Measurements from ENCODE around the gene TMEM37.
"Not testable (repeated sequence)": the region's sequence is repeated elsewhere in the genome, so short reads cannot be mapped to it uniquely, and the experiment has no call there.

Gene TMEM37

GRCh38 chr2:119431155-119431975, at the start of gene TMEM37:
Gene TMEM37 (plus strand): TSS chr2:119431854. CDS start chr2:119431904, 50 bp downstream.
- peak; percentile 35 for DNase-seq (ENCODE audit: low read depth, low spot score)

GRCh38 chr2:119383410-119384140, 48.1 kb upstream of the TMEM37 start:
- no peak for DNase-seq (ENCODE audit: low read depth, low spot score)

- DNase-seq (ENCODE audit: low read depth, low spot score) = no peak
Measured at GRCh38 chr2:119384971-119385370, 46.7 kb upstream of the TMEM37 start.

GRCh38 chr2:119385466-119385865, 46.2 kb upstream of the TMEM37 start:
- DNase-seq (ENCODE audit: low read depth, low spot score) = no peak

- peak; percentile 40 for DNase-seq (ENCODE audit: low read depth, low spot score)
Measured at GRCh38 chr2:119387381-119388129, 44.1 kb upstream of the TMEM37 start.

- no peak for DNase-seq (ENCODE audit: low read depth, low spot score)
Measured at GRCh38 chr2:119389615-119390306, 41.9 kb upstream of the TMEM37 start.

- no peak for DNase-seq (ENCODE audit: low read depth, low spot score)
Measured at GRCh38 chr2:119393971-119394748, 37.5 kb upstream of the TMEM37 start.

GRCh38 chr2:119397196-119397595, 34.5 kb upstream of the TMEM37 start:
- DNase-seq (ENCODE audit: low read depth, low spot score) = no peak

GRCh38 chr2:119402106-119402505, 29.5 kb upstream of the TMEM37 start:
- no peak for DNase-seq (ENCODE audit: low read depth, low spot score)

GRCh38 chr2:119402645-119403560, 28.8 kb upstream of the TMEM37 start:
- no peak for DNase-seq (ENCODE audit: low read depth, low spot score)

GRCh38 chr2:119403618-119404017, 28.0 kb upstream of the TMEM37 start:
- not testable (repeated sequence) for DNase-seq (ENCODE audit: low read depth, low spot score)

- no peak for DNase-seq (ENCODE audit: low read depth, low spot score)
Measured at GRCh38 chr2:119405151-119405550, 26.5 kb upstream of the TMEM37 start.

GRCh38 chr2:119407430-119408220, 24.0 kb upstream of the TMEM37 start:
- DNase-seq (ENCODE audit: low read depth, low spot score) = peak; percentile 36

- DNase-seq (ENCODE audit: low read depth, low spot score) = no peak
Measured at GRCh38 chr2:119408221-119408619, 23.4 kb upstream of the TMEM37 start.

- no peak for DNase-seq (ENCODE audit: low read depth, low spot score)
Measured at GRCh38 chr2:119409506-119409905, 22.1 kb upstream of the TMEM37 start.

GRCh38 chr2:119414894-119415293, 16.8 kb upstream of the TMEM37 start:
- DNase-seq (ENCODE audit: low read depth, low spot score) = no peak

GRCh38 chr2:119415630-119416029, 16.0 kb upstream of the TMEM37 start:
- DNase-seq (ENCODE audit: low read depth, low spot score) = no peak

GRCh38 chr2:119416299-119416923, 15.2 kb upstream of the TMEM37 start:
- DNase-seq (ENCODE audit: low read depth, low spot score) = no peak
